ENCODE data around the gene TSR1.
"Not testable (repeated sequence)": the region's sequence is repeated elsewhere in the genome, so short reads cannot be mapped to it uniquely, and the experiment has no call there.

The TSR1 gene

DNA sequence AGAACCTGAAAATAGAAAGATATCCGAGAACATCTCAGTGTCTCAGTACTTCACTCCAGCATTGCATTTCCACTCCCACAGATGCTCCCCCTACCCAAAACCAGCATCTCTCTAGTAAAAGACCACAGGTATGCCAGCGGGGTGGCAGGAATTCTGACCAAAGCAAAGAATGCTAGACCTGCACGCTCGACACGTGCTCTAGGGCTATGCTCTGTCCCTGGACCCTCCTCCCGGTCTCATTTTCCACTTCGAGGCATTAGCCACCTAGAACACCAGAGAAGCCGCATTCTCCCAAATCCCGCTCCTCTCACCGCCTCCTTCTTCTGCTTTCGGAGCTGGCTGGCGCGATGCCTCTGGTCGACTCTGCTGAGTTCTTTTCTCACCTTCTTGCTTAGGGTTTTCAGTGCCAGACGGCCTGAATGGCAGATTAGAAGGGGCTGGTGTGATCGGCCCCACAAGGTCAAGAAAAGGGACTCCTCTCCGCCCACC, 487 bp downstream of the TSR1 start:
- no peak for DNase-seq

DNA sequence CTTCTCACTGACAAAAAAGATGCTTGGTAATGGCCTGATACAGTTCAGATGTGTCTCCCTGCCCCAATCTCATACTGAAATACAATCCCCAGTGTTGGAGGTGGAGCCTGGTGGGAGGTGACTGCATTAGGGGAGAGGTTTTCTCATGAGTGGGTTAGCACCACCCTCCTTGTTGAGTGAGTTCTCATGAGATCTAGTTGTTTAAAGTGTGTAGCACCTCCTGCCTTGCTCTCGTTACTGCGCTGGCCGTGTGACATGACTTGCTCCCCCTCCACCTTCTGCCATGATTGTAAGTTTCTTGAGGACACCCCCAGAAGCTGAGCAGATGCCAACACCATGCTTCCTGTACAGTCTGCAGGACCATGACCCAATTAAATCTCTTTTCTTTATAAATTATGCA, 5.0 kb downstream of the TSR1 start:
- DNase-seq, result no peak

DNA sequence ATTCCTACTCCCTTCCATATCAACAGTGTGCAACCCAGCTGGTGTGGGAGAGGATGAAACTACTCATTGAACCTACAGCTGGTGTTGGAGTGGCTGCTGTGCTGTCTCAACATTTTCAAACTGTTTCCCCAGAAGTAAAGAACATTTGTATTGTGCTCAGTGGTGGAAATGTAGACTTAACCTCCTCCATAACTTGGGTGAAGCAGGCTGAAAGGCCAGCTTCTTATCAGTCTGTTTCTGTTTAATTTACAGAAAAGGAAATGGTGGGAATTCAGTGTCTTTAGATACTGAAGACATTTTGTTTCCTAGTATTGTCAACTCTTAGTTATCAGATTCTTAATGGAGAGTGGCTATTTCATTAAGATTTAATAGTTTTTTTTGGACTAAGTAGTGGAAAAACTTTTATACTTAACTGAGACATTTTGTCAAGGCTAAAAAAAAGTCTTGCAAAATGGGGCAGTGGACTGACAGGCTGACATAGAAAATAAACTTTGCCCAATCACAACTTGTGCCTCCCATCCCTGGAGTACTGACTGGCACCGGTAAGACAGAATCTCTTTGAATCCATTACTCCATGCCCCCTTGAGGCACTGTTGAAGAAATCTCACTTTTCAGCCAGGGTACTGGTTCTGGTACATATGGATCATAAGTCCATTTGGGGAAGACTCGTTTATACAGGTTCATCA, 12.5 kb downstream of the TSR1 start:
- no peak for DNase-seq

DNA sequence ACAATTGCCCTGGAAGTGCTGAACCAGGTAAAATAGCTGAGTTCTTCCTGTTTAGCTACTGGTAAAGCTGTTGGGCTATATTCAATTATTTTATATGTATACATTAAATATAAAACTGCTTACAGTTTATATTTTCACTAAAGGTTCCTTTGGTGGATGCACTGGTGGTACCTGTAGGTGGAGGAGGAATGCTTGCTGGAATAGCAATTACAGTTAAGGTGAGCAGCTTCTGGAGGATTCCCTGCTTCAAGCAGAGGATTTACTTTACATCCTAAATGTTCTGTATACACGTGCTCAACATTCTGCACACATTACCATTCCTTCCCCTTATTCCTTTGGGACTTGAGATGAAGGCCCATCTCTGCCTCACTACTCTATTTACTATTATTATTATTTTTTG, 14.9 kb downstream of the TSR1 start:
- DNase-seq, result no peak

DNA sequence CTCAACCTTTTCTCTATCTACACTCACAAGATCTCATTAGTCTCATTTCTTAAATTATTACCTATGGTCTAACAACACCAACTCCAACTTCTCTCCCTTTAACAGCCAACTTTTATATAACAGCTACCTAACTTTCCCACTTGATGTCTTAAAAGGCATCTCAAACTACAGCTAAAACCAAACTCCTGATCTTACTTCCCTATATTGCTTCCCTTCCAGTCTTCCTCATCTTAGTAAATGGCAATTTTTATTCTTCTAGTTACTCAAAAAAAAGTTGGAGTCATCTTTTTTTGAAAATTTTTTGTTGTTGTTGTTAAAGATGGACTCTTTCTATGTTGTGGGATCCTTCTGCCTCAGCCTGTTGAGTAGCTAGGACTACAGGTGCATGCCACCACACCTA, 17.2 kb downstream of the TSR1 start:
- DNase-seq, result no peak

DNA sequence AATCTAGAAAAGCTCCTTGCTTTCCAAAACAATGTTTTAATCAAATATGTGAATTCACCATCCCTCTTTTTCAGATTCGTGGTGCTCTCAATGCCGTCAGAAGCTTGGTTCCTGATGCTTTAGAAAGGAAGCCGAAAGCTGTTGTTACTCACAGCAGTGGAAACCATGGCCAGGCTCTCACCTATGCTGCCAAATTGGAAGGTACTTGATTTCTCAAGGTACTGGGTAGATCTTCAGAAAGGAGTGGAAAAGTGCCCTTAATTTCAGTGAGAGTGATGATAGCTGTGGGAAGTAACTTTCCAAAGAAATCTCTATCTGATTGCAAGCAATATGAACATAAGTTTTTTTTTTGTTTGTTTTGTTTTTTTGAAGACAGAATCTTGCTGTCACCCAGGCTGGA, 18.5 kb downstream of the TSR1 start:
- DNase-seq, result no peak

DNA sequence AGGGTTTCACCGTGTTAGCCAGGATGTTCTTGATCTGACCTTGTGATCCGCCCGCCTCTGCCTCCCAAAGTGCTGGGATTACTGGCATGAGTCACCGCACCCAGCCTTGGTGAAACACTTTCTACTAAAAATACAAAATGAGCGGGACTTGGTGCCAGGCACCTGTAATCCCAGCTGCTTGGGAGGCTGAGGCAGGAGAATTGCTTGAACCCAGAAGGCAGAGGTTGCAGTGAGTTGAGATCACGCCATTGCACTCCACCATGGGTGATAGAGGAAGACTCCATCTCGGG, 19.4 kb downstream of the TSR1 start:
- not testable (repeated sequence) for DNase-seq

DNA sequence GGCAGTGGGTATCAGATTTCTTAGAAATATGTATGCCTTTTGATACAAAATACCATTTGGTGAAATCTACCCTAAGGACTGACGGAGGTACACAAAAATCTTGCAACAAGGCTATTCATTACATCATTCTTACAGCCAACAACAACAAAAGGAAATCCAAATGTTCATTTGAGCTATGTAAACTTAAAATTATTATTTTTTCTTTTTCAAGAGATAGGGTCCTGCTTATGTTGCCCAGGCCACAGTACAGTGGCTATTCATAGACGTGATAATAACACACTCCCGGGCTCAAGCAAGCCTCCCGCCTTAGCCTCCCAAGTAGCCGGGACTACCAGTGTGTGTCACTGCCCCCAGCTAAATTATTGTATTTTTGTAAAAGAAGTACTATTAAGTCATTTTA, 23.5 kb downstream of the TSR1 start:
- DNase-seq, result no peak

DNA sequence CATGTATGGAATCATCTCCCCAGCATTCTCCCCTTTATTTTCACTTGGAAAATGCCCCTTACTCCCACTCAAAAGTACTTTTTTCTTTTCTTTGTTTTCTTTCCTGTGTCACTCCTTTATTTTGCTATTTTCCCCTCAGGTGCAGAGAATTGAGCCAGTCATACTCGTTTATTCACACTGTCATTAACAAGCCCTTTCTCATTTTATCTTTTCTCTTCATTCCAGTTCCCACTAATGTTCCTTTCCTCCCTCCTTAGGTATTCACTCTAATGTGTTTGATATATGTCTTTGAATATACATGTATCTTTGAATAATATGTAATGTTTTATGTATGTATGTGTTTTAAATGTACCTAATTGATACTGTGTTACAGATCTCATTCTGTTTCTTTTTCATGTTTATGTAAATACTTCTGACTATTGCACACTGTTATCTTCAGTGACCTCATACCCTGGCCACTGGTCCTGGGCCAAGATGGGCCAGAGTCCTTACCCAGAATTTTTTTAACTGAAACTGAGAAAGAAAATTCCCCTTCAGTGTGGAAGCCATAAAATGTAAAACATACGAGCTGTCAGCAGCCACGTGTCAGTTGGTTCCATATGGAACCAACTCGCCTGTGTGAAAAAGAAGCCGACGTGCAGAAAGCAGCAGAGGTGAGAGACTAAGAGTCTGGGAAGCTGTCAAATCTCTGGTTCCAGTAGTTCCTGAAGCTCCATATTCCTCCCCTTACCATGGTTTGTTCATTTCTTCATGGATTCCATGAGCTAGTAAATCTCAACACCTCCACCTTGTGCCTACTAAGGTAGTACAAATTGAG, 26.7 kb downstream of the TSR1 start:
- DNase-seq, result no peak

DNA sequence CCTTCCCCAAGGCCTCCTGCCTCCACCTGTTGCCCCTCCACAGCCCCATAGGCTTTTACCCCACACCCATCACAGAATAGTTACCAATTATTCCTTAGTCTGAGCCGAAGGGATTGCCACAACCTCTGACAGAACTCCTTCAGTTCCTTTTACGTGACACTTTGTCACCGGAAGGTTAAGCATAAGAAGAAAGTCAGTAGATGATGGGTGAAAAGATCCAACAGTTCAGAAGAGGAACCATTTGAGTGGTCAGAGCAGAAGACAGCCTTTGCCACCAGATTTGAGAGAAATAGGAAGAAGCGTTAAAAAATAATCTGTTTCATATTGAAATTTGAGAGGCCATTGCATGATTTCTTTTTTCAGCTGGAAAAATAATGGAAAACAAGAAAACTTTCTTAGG, 31.3 kb downstream of the TSR1 start:
- no peak for DNase-seq

DNA sequence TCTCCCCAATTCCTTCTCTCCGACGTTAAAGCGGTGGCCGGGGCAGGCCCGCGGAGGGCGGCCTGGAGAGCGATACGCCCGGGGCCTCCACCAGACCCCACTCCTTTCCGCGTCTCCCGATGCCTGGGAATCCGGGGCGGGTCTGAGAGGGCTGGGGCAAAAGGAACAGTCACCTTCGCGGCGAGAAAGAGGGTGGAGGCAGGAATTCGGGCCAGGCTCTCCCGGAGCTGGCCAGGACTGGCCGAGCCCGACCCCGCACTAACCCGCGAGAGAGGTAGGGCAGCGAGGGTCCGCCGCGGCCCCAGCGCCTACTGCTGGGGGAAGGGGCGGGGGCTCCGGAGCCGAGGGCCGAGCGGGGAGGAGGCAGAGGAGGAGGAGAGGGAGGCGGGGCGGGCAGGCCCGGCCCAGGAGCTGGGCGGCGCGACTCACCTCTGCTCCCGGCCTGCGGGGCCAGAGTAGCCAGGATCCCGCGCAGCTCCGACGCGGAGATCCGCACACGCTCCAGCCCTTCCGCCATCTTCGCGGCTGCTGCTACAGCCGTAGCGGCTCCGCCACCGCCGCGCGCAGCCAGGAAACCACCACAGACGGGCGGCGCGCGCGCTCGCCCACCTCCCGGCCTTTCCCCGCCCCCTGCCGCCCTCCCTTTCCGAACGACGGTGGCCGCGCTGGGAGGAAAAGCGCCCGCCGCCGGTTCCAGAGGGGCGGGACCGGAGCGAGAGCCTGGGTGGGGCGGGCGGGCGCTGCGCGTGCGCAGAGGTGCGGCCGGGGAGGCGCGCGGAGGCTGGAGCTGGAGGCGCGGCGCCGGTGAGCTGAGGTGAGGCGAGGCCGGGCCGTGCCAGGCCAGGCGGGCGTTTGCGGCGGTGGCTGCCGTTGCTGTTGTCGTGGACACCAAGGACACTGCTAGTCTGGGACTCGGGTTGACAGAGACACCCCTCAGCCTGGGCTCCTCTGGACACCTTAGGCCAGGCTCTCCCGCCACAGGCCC, 32.8 kb downstream of the TSR1 start, which contains the start of the genes SMG6 and SRR:
SMG6 (minus strand) TSS at position 582 of the 985 bp plus-strand sequence; CDS start at position 517, 65 bp downstream.
SRR (plus strand) TSS at position 747 of the 985 bp plus-strand sequence. CDS start 11,611 bp downstream, outside the sequence.
- DNase-seq, result peak; percentile 96

DNA sequence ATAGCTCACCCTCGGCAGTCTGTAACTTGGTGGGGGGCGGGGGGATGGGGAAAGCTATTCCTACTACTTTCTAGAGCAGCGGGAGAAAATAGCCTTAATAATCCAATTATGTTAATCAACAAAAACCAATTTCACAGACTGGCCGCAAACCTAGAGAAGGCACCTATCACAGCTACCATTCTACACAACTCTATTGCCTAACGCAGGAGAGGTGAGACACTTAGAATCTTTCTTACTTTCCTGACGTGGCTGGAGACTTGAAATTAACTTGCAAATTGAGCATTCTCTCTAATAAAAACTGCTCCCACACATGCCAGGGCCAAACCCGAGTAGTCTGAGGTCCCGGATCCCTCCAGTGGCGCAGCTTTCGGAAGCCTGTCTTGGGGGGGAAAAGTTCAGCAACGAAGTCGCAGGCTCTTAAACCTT, 33.5 kb downstream of the TSR1 start:
- DNase-seq, result no peak

DNA sequence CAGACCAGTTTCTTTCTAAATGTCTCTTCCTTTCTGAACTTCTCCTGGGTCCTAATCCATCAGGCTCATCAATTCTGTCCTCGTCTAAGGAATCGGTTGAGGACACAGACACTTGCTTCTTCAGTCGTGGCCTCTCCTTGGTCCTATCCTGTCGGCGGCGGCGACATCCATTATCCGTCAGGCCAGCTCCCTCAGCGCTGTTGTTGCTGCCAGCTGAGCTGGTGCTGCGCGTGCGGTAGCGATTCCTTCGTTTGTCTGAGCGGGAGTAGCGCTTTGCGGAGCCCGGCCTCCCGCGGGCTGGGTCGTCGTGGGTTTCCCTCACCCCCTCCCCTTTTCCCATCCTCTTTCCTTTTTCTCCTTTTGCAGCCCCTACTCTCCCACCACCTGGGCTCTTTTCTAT, 36.5 kb downstream of the TSR1 start:
- DNase-seq, result no peak

DNA sequence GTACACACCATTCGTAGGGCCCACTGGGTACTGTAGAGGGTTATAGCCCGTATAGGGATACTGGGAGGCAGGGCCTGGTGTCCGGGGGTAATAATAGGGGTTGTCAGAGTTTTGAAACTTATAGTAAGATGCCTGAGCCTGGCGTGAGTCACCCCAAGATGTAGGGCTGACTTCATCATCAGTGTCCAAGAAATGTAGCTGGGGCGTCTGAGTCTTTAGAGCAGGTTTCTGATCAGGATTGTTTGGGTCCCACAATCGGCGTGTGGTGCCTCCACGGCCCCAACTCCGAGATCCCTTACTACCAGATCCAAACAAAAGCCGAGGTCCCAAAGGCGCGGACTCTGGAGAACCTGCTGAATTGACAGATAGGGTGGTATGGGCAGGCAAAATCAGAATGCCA, 37.1 kb downstream of the TSR1 start:
- DNase-seq, result no peak

DNA sequence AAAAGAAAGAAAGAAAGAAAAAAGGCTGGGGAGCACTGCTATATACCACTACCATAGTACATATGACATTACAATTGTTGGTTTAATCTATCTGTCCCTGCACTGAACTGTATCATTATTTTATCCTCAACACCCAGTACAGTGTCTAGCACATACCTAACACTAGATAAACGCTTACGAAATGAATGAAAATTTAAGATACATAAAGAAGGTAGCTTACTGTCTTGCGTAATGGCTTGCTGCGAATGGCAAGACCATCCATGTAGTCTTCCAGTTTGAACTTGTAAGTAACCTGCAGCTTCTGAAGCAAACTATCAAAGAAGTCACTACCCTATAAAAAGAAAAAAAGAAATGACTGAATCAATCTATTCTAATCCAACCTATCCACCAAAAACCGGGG, 39.2 kb downstream of the TSR1 start:
- DNase-seq, result no peak

DNA sequence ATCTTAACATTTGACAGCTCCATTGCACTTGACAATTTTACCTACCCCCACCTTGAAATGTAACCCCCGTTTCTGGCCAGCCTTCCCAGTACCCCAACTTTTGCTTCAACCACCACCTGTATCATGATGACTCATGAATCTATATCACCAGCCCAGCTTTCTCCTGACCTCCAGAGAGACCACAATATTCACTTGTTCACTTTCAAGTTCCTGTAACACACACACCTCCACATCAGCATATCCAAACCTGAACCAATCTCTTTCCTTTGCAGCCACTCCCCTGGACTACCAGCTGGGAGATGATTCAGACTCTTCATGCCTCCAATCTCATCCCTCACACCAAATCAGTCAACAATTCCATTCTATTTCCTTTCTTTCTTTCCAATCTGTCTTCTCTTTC, 40.7 kb downstream of the TSR1 start:
- no peak for DNase-seq

DNA sequence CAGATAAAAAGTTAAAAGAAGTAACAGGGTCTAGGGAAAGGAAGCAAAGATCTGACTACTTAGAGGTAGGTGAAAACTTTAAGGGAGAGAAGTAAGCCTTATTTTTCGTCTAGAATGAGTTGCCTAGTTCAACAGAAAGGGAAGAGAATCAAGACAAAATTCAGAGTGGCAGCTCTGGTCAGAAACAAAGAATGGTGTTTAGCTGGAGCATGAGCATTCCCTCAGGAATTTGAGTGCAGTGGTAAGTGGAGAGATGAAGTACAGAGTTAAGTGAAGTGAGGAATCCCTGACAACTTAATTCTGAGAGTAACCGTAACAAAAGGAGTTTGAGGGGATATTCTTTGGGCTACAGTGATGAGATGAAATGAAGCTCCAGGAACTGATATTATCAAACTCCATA, 44.2 kb downstream of the TSR1 start:
- no peak for DNase-seq

DNA sequence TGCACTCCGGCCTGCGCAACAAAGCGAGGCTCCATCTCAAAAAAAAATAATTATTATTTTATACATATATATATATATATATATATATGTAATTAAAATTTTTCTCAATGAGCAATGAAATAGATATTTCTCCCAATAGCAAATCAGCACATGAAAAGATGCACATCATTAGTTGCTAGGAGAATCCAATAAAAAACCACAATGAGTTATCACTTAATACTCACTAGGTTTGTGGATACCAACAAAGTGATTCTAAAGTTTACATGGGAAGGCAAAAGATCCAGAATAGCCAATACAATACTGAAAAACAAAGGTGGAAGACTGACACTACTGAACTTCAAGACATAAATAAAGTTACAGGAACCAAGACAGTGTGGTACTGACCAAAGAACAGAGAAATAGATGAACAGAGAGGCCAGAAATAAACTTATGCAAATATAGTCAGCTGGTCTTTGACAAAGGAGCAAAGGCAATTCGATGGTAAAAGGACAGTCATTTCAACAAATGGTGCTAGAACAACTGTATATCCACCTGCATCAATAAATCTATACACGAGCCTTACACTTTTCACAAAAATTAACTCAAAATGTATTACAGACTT, 46.3 kb downstream of the TSR1 start:
- no peak for DNase-seq

DNA sequence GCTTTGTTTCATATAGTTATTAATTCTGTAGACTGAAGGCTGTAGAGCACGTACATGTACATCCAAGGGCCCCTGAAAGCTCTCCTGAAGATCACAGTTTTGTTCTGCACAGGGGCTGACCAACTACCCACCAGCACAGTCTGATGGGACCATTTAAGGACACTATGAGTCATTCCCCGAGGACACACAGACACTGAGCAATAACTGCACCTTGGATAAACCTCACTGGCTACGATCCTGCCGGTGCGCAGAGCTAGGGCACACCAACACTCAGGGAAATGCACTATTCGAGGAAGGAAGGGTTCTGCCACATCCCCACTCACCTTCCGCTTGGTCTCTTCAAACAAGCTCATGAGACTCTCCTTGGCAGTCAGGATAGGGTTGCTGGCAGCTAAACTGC, 53.0 kb downstream of the TSR1 start:
- no peak for DNase-seq

DNA sequence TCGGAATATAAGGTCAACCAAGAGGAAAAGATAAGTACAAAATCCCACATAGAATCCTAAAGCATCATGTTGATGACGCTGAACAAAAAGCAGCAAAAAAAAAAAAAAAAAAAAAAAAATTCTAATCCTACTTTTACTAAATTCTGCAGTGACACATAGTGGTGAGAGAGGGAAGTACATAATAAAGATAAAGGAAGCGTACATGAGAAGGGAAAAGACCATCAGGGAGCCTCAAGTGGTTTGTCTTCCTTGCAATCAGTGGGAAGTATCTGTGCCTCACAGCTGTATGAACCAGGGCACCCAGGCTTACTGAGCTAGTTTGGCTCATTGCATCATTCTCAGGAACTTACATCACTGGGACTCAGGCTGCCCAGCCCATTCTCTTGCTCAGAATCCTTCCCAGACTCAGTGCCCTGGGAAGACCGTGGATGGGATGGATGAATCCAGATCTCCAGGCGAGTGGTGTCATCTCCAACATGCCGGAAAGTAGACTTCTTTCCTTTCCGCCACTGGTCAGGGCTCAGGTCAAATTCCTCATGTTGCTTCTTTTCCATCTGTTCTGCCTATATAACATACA, 53.9 kb downstream of the TSR1 start:
- peak; percentile 76 for DNase-seq

DNA sequence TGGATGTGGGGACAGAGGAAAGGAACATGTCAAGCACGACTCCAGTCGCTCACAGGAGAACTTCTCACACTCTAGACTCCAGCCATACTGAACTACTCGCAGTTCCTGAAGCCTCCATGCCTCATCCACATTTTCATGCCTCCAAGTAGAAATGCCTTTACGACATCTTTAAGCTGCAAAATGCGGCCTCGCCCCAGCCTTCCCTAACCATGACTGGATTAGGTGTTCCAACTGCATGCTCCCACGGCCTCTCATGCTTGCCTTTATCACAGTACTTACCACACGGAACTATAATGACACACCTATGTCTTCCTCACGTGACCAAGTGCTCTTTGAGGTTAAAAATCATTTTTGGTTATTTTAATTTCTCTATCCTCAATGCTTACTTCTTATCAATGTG, 56.5 kb downstream of the TSR1 start:
- no peak for DNase-seq

DNA sequence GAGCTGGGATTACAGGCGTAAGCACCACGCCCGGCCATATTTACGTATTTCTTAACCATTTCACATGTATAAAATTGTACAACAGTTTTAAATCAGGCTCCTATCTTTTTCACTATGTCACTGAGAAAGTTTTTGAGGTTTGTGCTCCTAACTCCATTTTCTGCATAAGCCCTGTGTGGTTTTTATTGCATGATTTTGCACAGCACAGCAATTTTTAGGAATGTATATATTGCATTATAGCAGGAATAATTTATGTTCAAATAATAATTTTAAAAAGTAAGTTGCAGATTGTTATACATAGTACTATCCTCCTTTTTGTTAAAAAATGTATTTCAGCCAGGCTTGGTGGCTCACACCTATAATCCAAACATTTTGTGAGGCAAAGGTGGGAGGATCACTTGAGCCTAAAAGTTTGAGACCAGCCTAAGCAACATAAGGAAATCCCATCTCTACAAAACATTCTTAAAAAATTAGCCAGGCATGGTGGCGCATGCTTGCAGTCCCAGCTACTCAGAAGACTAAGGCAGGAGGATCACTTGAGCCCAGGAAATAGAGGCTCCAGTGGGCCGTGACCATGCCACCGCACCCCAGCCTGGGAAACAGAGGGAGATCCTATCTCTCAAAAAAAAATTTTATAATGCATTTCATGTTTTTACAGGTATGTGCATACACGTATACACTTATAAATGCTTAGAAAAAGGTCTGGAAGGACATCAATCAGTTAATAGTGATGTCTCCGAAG, 58.7 kb downstream of the TSR1 start:
- no peak for DNase-seq

Data from CD4-positive, alpha-beta T cell treated with Interleukin-10 for 1 hour (primary cell).